ENCODE results near the gene MYO7B.

DNA sequence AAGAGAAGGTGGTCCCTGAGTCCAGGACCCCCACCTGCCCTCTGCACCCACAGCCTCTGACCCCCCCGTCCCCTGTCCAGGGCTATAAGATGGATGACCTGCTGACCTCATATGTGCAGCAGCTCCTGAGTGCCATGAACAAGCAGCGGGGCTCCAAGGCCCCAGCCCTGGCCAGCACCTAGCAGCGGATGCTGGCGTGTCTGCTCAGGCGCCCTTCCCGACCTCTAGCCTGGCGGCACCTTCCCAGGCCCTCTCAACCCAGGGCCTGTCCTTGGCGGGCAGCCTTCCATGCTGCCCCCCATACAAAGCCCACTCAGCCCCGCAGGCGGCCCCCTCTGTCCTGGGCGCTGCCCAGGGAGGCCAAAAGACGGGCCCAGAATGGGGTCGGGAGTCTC, 101.8 kb downstream of the MYO7B start:
- TF ChIP-seq RCOR1 (IDR thresholded peaks at IDR 0.05; ENCODE audit: low read length) (no peak), SIN3A (IDR thresholded peaks at IDR 0.05; ENCODE audit: borderline replicate concordance, low read depth, low read length) (no peak), POLR2AphosphoS5 (IDR thresholded peaks at IDR 0.05; ENCODE audit: low read depth, low read length) (no peak)
- TF ChIP-seq, protein P1, sequence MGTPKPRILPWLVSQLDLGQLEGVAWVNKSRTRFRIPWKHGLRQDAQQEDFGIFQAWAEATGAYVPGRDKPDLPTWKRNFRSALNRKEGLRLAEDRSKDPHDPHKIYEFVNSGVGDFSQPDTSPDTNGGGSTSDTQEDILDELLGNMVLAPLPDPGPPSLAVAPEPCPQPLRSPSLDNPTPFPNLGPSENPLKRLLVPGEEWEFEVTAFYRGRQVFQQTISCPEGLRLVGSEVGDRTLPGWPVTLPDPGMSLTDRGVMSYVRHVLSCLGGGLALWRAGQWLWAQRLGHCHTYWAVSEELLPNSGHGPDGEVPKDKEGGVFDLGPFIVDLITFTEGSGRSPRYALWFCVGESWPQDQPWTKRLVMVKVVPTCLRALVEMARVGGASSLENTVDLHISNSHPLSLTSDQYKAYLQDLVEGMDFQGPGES (IDR thresholded peaks at IDR 0.05; ENCODE audit: low read depth, low read length): no peak
- TF ChIP-seq, protein P2, sequence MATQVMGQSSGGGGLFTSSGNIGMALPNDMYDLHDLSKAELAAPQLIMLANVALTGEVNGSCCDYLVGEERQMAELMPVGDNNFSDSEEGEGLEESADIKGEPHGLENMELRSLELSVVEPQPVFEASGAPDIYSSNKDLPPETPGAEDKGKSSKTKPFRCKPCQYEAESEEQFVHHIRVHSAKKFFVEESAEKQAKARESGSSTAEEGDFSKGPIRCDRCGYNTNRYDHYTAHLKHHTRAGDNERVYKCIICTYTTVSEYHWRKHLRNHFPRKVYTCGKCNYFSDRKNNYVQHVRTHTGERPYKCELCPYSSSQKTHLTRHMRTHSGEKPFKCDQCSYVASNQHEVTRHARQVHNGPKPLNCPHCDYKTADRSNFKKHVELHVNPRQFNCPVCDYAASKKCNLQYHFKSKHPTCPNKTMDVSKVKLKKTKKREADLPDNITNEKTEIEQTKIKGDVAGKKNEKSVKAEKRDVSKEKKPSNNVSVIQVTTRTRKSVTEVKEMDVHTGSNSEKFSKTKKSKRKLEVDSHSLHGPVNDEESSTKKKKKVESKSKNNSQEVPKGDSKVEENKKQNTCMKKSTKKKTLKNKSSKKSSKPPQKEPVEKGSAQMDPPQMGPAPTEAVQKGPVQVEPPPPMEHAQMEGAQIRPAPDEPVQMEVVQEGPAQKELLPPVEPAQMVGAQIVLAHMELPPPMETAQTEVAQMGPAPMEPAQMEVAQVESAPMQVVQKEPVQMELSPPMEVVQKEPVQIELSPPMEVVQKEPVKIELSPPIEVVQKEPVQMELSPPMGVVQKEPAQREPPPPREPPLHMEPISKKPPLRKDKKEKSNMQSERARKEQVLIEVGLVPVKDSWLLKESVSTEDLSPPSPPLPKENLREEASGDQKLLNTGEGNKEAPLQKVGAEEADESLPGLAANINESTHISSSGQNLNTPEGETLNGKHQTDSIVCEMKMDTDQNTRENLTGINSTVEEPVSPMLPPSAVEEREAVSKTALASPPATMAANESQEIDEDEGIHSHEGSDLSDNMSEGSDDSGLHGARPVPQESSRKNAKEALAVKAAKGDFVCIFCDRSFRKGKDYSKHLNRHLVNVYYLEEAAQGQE (IDR thresholded peaks at IDR 0.05; ENCODE audit: low read depth, low read length): no peak
- TF ChIP-seq, protein P3, sequence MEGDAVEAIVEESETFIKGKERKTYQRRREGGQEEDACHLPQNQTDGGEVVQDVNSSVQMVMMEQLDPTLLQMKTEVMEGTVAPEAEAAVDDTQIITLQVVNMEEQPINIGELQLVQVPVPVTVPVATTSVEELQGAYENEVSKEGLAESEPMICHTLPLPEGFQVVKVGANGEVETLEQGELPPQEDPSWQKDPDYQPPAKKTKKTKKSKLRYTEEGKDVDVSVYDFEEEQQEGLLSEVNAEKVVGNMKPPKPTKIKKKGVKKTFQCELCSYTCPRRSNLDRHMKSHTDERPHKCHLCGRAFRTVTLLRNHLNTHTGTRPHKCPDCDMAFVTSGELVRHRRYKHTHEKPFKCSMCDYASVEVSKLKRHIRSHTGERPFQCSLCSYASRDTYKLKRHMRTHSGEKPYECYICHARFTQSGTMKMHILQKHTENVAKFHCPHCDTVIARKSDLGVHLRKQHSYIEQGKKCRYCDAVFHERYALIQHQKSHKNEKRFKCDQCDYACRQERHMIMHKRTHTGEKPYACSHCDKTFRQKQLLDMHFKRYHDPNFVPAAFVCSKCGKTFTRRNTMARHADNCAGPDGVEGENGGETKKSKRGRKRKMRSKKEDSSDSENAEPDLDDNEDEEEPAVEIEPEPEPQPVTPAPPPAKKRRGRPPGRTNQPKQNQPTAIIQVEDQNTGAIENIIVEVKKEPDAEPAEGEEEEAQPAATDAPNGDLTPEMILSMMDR (IDR thresholded peaks at IDR 0.05): no peak
